Endothelial cell of umbilical vein (primary cell): ENCODE data around the gene NCAPH2. TPM values are rescaled to one million over a fixed set of nuclear protein-coding genes. Genes with fewer than 3 reads are reported as not detected.

Source experiments
- BruUV-seq: library from RNA; stranded (reverse); fragments of 400-500 nt; replicated peaks from 2 replicates; lab custom pipeline; 2021; lab: Mats Ljungman, UMichigan
- CTCF ChIA-PET: fragments of 300-600, 350-600 bp; sonication (Branson Sonifier 250); formaldehyde crosslinking; loops from one replicate; lab custom pipeline; 2021; ENCODE audit warnings: antibody characterized with exemption, inconsistent platforms; lab: Charles Lee
- POLR2A ChIA-PET: fragments of 300-600, 350-600 bp; sonication (Branson Sonifier 250); formaldehyde crosslinking; loops from one replicate; lab custom pipeline; 2021; ENCODE audit warnings: antibody characterized with exemption, inconsistent platforms; lab: Charles Lee
- DNase-seq: peaks from one replicate; pipeline ENCODE4 v3.0.0-alpha.2; 2011; ENCODE audit warnings: low read depth, low spot score
- FAIRE-seq: peaks from 2 replicates; lab custom pipeline; 2011; peaks lifted over from hg19 to GRCh38; lab: Jason Lieb, UNC
- H2AFZ ChIP-seq: 2 replicates; pipeline ENCODE4 v1.6.0; 2012; ENCODE audit warnings: low read depth, low read length, control low read depth, inconsistent platforms
- H3K27ac ChIP-seq: 2 replicates; pipeline ENCODE4 v1.5.1; 2011; ENCODE audit warnings: low read depth, mild to moderate bottlenecking, control low read depth, low read length, moderate library complexity; ENCODE audit not compliant: insufficient read depth
- H3K27me3 ChIP-seq, 2 experiments: 2 replicates each; pipeline versions ENCODE4 v1.6.0 to v1.6.1; 2011; ENCODE audit warnings: low read length in 2 of 2, mixed read lengths in 1 of 2; ENCODE audit not compliant: control insufficient read depth in 2 of 2, insufficient read depth in 2 of 2
- H3K36me3 ChIP-seq, 2 experiments: 2 replicates in 1 of 2; 3 replicates in 1 of 2; pipeline ENCODE4 v1.5.1; 2011; ENCODE audit warnings: low read length in 2 of 2, mild to moderate bottlenecking in 1 of 2, moderate library complexity in 1 of 2; ENCODE audit not compliant: control insufficient read depth in 2 of 2, insufficient read depth in 2 of 2; ENCODE audit errors: extremely low read depth in 1 of 2
- H3K4me1 ChIP-seq: 3 replicates; pipeline ENCODE4 v1.5.1; 2011; ENCODE audit warnings: mild to moderate bottlenecking, low read length; ENCODE audit not compliant: control insufficient read depth, insufficient read depth; ENCODE audit errors: extremely low read depth
- H3K4me2 ChIP-seq: 2 replicates; pipeline ENCODE4 v1.6.1; 2011; ENCODE audit warnings: low read length, control low read depth, mixed read lengths; ENCODE audit not compliant: insufficient read depth
- H3K4me3 ChIP-seq, 3 experiments: fragments of 200-600 bp in 1 of 3; sonication (generic), shearing (Covaris generic) in 1 of 3; replicated peaks in 1 of 3; 2 replicates each; pipeline ENCODE4 v1.5.1; 2011 to 2016; ENCODE audit warnings: control low read depth in 3 of 3, low read length in 3 of 3, mild to moderate bottlenecking in 2 of 3, inconsistent platforms in 1 of 3, low read depth in 1 of 3, moderate library complexity in 1 of 3; ENCODE audit not compliant: insufficient read depth in 1 of 3
- H3K79me2 ChIP-seq: 2 replicates; pipeline ENCODE4 v1.6.0; 2012; ENCODE audit warnings: low read length, inconsistent platforms; ENCODE audit not compliant: control insufficient read depth, insufficient read depth
- H3K9ac ChIP-seq: replicated peaks from 2 replicates; pipeline ENCODE3; 2011; ENCODE audit warnings: low read length, control low read depth; ENCODE audit not compliant: insufficient read depth; ENCODE audit errors: extremely low read depth
- H3K9me1 ChIP-seq: replicated peaks from 3 replicates; pipeline ENCODE4 v1.6.0; 2011; ENCODE audit warnings: mild to moderate bottlenecking, low read length; ENCODE audit not compliant: control insufficient read depth, insufficient read depth; ENCODE audit errors: extremely low read depth
- H3K9me3 ChIP-seq: replicated peaks from 2 replicates; pipeline ENCODE4 v1.5.1; 2012; ENCODE audit warnings: low read length, inconsistent platforms; ENCODE audit not compliant: control insufficient read depth, insufficient read depth
- H4K20me1 ChIP-seq: replicated peaks from 2 replicates; pipeline ENCODE3; 2011; ENCODE audit warnings: mild to moderate bottlenecking, low read length; ENCODE audit not compliant: control insufficient read depth, insufficient read depth; ENCODE audit errors: extremely low read depth
- EZH2 ChIP-seq: IDR thresholded peaks from 2 replicates; pipeline ENCODE4 v1.6.1; 2012; ENCODE audit warnings: borderline replicate concordance, low read depth, mild to moderate bottlenecking, moderate library complexity, low read length, inconsistent platforms; ENCODE audit not compliant: severe bottlenecking
- GATA2 ChIP-seq: IDR thresholded peaks from 2 replicates; pipeline ENCODE4 v1.7.0; 2011; ENCODE audit warnings: low read depth, mild to moderate bottlenecking, moderate library complexity, mixed read lengths, low read length; ENCODE audit not compliant: insufficient read length, insufficient read depth
- JUN ChIP-seq: IDR thresholded peaks from 2 replicates; pipeline ENCODE4 v1.6.1; 2011; ENCODE audit warnings: borderline replicate concordance, low read depth; ENCODE audit not compliant: insufficient read length, insufficient read depth
- MYC ChIP-seq: IDR thresholded peaks from one replicate; pipeline ENCODE4 v1.6.1; 2011; ENCODE audit warnings: mild to moderate bottlenecking, low read depth, low read length
- POLR2AphosphoS5 ChIP-seq: IDR thresholded peaks from 2 replicates; pipeline ENCODE4 v1.6.1; 2012; ENCODE audit warnings: low read depth, mild to moderate bottlenecking, control low read depth, low read length, moderate library complexity; ENCODE audit not compliant: insufficient read depth
- dilution Hi-C: fragments of 300-500 bp; cut with MboI; formaldehyde crosslinking; loops from one replicate; pipeline ENCODE4 v1.15.0; 2019; ENCODE audit warnings: low sequenced_read_pairs; ENCODE audit not compliant: extremely low pct_ligation_motif_present
- intact Hi-C: fragments of 100-400 bp; cut with micrococcal nuclease; formaldehyde crosslinking; loops from one replicate; pipeline ENCODE4 v1.10.0; 2022
- polyA plus RNA-seq, 4 experiments: library from polyadenylated mRNA; depleted of rRNA in 3 of 4; stranded (reverse) in 3 of 4; unstranded in 1 of 4; fragments of >200 nt; gene quantifications; 2 replicates each; pipeline versions ENCODE4 v1.2.1 to v1.2.3, GENCODE V29; 2011 to 2012; ENCODE audit warnings: missing spikeins in 1 of 4
- total RNA-seq: library from RNA; stranded (reverse); gene quantifications from 2 replicates; pipeline ENCODE4 v1.2.3, GENCODE V29; 2021
- TF ChIP-seq, protein P1 (sequence below): IDR thresholded peaks from 2 replicates; pipeline ENCODE4 v1.6.1; 2011; ENCODE audit not compliant: insufficient read depth, insufficient read length

NCAPH2 gene
- total and polyA plus RNA-seq, 2 donors (not counting 3 experiments of a cell fraction or from before 2014, with no cell fraction given) = 42.4 to 43.2 TPM

GRCh38 chr22:50474710-50475651, 33.0 kb upstream of the NCAPH2 start, which contains the start of gene SBF1:
SBF1 (minus strand) TSS chr22:50475035; CDS start chr22:50474840, 195 bp downstream.
- DNase-seq = peak; percentile 89
- Histone ChIP-seq H3K4me3 (peak within 1 kb of the TSS; percentile 54 to 77 (median 58)), H3K9me1 (no peaks in the 10 kb centered on the region), H3K9ac (peak within 1 kb of the TSS; percentile 76), H4K20me1 (peaks cover 3% of the 10 kb centered on the region), H3K36me3 (no peaks in the 10 kb centered on the region), H3K27me3 (peaks cover 4% of the 10 kb centered on the region in 2 experiments), H3K4me2 (peak within 1 kb of the TSS; percentile 66), H3K27ac (peak within 1 kb of the TSS; percentile 24), H3K9me3 (no peaks in the 10 kb centered on the region), H3K4me1 (peaks cover 14% of the 10 kb centered on the region), H3K79me2 (peaks cover 42% of the 10 kb centered on the region), H2AFZ (peak within 1 kb of the TSS; percentile 91)
- intact Hi-C loops = loop anchor here (2.0 kb wide), 1 partner anchor 24 kb away; no protein-coding TSS in a partner anchor
- dilution Hi-C loops = no loop called here
- TF ChIP-seq MYC (no peak), POLR2AphosphoS5 (peak; percentile 13)
- POLR2A ChIA-PET = no interaction called here
- BruUV-seq = no TSS peak
- CTCF ChIA-PET = interaction anchor here (1.6 kb wide), 1 partner anchor 22 kb away, joined by 8 read pairs; no protein-coding TSS in a partner anchor
- FAIRE-seq = peak; percentile 81

GRCh38 chr22:50475652-50476002, 32.4 kb upstream of the NCAPH2 start:
- Histone ChIP-seq H3K27me3 (peaks cover 10% of the 10 kb centered on the region in 2 experiments), H3K4me2 (peak overlapping the region; percentile 66), H2AFZ (peak overlapping the region; percentile 91), H3K27ac (peak overlapping the region; percentile 24), H3K79me2 (peaks cover 36% of the 10 kb centered on the region), H3K9ac (peak overlapping the region; percentile 62), H3K4me3 (no peak overlapping the region), H3K36me3 (no peaks in the 10 kb centered on the region), H4K20me1 (peaks cover 3% of the 10 kb centered on the region), H3K9me1 (no peaks in the 10 kb centered on the region), H3K9me3 (no peaks in the 10 kb centered on the region), H3K4me1 (peaks cover 10% of the 10 kb centered on the region)
- BruUV-seq = no TSS peak
- intact Hi-C loops = loop anchor here (2.0 kb wide), 1 partner anchor 23 kb away; no protein-coding TSS in a partner anchor
- dilution Hi-C loops = no loop called here
- FAIRE-seq = no peak
- ChIA-PET POLR2A (no interaction called here), CTCF (no interaction called here)
- no peak for DNase-seq
- TF ChIP-seq GATA2 (no peak), MYC (no peak), JUN (no peak), EZH2 (no peak)
- TF ChIP-seq, protein P1, sequence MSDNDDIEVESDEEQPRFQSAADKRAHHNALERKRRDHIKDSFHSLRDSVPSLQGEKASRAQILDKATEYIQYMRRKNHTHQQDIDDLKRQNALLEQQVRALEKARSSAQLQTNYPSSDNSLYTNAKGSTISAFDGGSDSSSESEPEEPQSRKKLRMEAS = no peak
